HepG2 (cell line): ENCODE measurements around the gene APC2. TPM values are rescaled to one million over a fixed set of nuclear protein-coding genes. Genes with fewer than 3 reads are reported as not detected.

Experiments
- KAT8 ChIP-seq: IDR thresholded peaks from 2 replicates; pipeline ENCODE4 v1.6.1; 2016; ENCODE audit warnings: missing genetic modification reagents, missing compliant biosample characterization
- KLF16 ChIP-seq, 2 experiments: sonication (generic) in 1 of 2; formaldehyde crosslinking in 1 of 2; IDR thresholded peaks; 2 replicates each; pipeline versions ENCODE4 v1.6.1 to v1.8.0; 2016 to 2023; ENCODE audit warnings: missing genetic modification reagents in 2 of 2, missing compliant biosample characterization in 1 of 2
- MLLT10 ChIP-seq: sonication (generic); formaldehyde crosslinking; IDR thresholded peaks from 2 replicates; pipeline ENCODE4 v1.4.0; 2020; ENCODE audit warnings: missing genetic modification reagents
- NFKBIZ ChIP-seq: IDR thresholded peaks from 2 replicates; pipeline ENCODE4 v1.6.1; 2018; ENCODE audit warnings: missing genetic modification reagents, missing compliant biosample characterization
- PITX1 ChIP-seq: sonication (generic); formaldehyde crosslinking; IDR thresholded peaks from 2 replicates; pipeline ENCODE4 v1.5.1; 2020; ENCODE audit warnings: mild to moderate bottlenecking, missing genetic modification reagents
- RFX1 ChIP-seq: fragments of 450-650 bp; IDR thresholded peaks from 2 replicates; pipeline ENCODE4 v1.6.1; 2017
- SOX6 ChIP-seq, 2 experiments: fragments of 450-650 bp in 1 of 2; sonication (generic) in 1 of 2; formaldehyde crosslinking in 1 of 2; IDR thresholded peaks; 2 replicates each; pipeline versions ENCODE4 v1.4.0 to v1.6.1; 2017 to 2020; ENCODE audit warnings: antibody characterized with exemption in 1 of 2, mild to moderate bottlenecking in 1 of 2, missing genetic modification reagents in 1 of 2
- TCF7 ChIP-seq: sonication (generic); IDR thresholded peaks from 2 replicates; pipeline ENCODE4 v1.6.1; 2016; ENCODE audit warnings: antibody characterized with exemption, low read depth
- ZNF891 ChIP-seq: sonication (generic); formaldehyde crosslinking; IDR thresholded peaks from 2 replicates; pipeline ENCODE4 v1.5.0; 2020; ENCODE audit warnings: mild to moderate bottlenecking, missing genetic modification reagents
- polyA plus RNA-seq, 8 experiments: library from polyadenylated mRNA; depleted of rRNA in 3 of 8; stranded (reverse) in 7 of 8; unstranded in 1 of 8; fragments of >200 nt; fragmentation: Illumina TruSeq in 4 of 8; extraction: Trizol in 4 of 8; gene quantifications; 2 replicates each; pipeline versions ENCODE4 v1.2.1 to v1.2.3, GENCODE V29; 2011 to 2016; ENCODE audit warnings: low read depth in 4 of 8, missing spikeins in 1 of 8, mixed read lengths in 1 of 8; ENCODE audit not compliant: insufficient read depth in 1 of 8
- total RNA-seq, 5 experiments: library from RNA; depleted of rRNA; stranded (reverse); fragments of >200 nt; fragmentation: Illumina TruSeq; extraction: Trizol; gene quantifications; 2 replicates each; pipeline ENCODE4 v1.2.3, GENCODE V29; 2016; ENCODE audit warnings: low read depth in 1 of 5
- TF ChIP-seq, protein P1 (sequence below): IDR thresholded peaks from 2 replicates; pipeline ENCODE4 v1.6.1; 2016; ENCODE audit warnings: low read depth, missing genetic modification reagents, missing compliant biosample characterization
- TF ChIP-seq, protein P2 (sequence below): sonication (generic); formaldehyde crosslinking; IDR thresholded peaks from 2 replicates; pipeline ENCODE4 v1.4.0; 2020; ENCODE audit warnings: mild to moderate bottlenecking, missing genetic modification reagents
- TF ChIP-seq, protein P3 (sequence below): sonication (generic); formaldehyde crosslinking; IDR thresholded peaks from 2 replicates; pipeline ENCODE4 v1.4.0; 2020; ENCODE audit warnings: low read depth, missing genetic modification reagents
- TF ChIP-seq, protein P4 (sequence below): sonication (generic); formaldehyde crosslinking; conservative IDR thresholded peaks from 2 replicates; pipeline ENCODE4 v1.4.0; 2020; ENCODE audit warnings: missing genetic modification reagents
- TF ChIP-seq, protein P5 (sequence below): sonication (generic); formaldehyde crosslinking; IDR thresholded peaks from 2 replicates; pipeline ENCODE4 v1.4.0; 2020; ENCODE audit warnings: missing genetic modification reagents

Gene APC2
- total and polyA plus RNA-seq, 2 of the 13 experiments (the other 11 are each of a cell fraction or from before 2014, with no cell fraction given): 0.08 to 0.22 TPM

DNA sequence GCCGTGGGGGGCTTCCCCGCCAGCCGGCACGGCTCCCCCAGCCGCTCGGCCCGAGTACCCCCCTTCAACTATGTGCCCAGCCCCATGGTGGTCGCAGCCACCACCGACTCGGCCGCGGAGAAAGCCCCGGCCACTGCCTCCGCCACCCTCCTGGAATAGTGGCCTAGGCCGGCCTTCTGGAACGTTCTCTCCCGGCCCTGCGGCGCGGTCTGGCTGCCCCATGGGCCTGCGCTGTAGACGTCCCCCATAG is 20.1 kb downstream of the APC2 start (continued):
- no peak for TF ChIP-seq NFKBIZ (CRISPR knock-in tag)
- TF ChIP-seq SOX6 (IDR thresholded peaks at IDR 0.05): no peak
- no peak for TF ChIP-seq SOX6 (CRISPR knock-in tag; IDR thresholded peaks at IDR 0.05)
- no peak for TF ChIP-seq KLF16 (CRISPR knock-in tag; IDR thresholded peaks at IDR 0.05)
- TF ChIP-seq, protein P1, sequence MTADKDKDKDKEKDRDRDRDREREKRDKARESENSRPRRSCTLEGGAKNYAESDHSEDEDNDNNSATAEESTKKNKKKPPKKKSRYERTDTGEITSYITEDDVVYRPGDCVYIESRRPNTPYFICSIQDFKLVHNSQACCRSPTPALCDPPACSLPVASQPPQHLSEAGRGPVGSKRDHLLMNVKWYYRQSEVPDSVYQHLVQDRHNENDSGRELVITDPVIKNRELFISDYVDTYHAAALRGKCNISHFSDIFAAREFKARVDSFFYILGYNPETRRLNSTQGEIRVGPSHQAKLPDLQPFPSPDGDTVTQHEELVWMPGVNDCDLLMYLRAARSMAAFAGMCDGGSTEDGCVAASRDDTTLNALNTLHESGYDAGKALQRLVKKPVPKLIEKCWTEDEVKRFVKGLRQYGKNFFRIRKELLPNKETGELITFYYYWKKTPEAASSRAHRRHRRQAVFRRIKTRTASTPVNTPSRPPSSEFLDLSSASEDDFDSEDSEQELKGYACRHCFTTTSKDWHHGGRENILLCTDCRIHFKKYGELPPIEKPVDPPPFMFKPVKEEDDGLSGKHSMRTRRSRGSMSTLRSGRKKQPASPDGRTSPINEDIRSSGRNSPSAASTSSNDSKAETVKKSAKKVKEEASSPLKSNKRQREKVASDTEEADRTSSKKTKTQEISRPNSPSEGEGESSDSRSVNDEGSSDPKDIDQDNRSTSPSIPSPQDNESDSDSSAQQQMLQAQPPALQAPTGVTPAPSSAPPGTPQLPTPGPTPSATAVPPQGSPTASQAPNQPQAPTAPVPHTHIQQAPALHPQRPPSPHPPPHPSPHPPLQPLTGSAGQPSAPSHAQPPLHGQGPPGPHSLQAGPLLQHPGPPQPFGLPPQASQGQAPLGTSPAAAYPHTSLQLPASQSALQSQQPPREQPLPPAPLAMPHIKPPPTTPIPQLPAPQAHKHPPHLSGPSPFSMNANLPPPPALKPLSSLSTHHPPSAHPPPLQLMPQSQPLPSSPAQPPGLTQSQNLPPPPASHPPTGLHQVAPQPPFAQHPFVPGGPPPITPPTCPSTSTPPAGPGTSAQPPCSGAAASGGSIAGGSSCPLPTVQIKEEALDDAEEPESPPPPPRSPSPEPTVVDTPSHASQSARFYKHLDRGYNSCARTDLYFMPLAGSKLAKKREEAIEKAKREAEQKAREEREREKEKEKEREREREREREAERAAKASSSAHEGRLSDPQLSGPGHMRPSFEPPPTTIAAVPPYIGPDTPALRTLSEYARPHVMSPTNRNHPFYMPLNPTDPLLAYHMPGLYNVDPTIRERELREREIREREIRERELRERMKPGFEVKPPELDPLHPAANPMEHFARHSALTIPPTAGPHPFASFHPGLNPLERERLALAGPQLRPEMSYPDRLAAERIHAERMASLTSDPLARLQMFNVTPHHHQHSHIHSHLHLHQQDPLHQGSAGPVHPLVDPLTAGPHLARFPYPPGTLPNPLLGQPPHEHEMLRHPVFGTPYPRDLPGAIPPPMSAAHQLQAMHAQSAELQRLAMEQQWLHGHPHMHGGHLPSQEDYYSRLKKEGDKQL: no peak
- TF ChIP-seq, protein P2, sequence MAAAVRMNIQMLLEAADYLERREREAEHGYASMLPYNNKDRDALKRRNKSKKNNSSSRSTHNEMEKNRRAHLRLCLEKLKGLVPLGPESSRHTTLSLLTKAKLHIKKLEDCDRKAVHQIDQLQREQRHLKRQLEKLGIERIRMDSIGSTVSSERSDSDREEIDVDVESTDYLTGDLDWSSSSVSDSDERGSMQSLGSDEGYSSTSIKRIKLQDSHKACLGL (CRISPR knock-in tag): no peak
- no peak for TF ChIP-seq MLLT10
- TF ChIP-seq, protein P3, sequence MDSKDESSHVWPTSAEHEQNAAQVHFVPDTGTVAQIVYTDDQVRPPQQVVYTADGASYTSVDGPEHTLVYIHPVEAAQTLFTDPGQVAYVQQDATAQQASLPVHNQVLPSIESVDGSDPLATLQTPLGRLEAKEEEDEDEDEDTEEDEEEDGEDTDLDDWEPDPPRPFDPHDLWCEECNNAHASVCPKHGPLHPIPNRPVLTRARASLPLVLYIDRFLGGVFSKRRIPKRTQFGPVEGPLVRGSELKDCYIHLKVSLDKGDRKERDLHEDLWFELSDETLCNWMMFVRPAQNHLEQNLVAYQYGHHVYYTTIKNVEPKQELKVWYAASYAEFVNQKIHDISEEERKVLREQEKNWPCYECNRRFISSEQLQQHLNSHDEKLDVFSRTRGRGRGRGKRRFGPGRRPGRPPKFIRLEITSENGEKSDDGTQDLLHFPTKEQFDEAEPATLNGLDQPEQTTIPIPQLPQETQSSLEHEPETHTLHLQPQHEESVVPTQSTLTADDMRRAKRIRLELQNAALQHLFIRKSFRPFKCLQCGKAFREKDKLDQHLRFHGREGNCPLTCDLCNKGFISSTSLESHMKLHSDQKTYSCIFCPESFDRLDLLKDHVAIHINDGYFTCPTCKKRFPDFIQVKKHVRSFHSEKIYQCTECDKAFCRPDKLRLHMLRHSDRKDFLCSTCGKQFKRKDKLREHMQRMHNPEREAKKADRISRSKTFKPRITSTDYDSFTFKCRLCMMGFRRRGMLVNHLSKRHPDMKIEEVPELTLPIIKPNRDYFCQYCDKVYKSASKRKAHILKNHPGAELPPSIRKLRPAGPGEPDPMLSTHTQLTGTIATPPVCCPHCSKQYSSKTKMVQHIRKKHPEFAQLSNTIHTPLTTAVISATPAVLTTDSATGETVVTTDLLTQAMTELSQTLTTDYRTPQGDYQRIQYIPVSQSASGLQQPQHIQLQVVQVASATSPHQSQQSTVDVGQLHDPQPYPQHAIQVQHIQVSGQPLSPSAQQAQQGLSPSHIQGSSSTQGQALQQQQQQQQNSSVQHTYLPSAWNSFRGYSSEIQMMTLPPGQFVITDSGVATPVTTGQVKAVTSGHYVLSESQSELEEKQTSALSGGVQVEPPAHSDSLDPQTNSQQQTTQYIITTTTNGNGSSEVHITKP (CRISPR knock-in tag): no peak
- TF ChIP-seq ZNF891 (CRISPR knock-in tag): no peak
- no peak for TF ChIP-seq TCF7
- no peak for TF ChIP-seq RFX1
- TF ChIP-seq, protein P4, sequence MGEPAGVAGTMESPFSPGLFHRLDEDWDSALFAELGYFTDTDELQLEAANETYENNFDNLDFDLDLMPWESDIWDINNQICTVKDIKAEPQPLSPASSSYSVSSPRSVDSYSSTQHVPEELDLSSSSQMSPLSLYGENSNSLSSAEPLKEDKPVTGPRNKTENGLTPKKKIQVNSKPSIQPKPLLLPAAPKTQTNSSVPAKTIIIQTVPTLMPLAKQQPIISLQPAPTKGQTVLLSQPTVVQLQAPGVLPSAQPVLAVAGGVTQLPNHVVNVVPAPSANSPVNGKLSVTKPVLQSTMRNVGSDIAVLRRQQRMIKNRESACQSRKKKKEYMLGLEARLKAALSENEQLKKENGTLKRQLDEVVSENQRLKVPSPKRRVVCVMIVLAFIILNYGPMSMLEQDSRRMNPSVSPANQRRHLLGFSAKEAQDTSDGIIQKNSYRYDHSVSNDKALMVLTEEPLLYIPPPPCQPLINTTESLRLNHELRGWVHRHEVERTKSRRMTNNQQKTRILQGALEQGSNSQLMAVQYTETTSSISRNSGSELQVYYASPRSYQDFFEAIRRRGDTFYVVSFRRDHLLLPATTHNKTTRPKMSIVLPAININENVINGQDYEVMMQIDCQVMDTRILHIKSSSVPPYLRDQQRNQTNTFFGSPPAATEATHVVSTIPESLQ: no peak
- TF ChIP-seq PITX1: no peak
- TF ChIP-seq KAT8 (CRISPR knock-in tag): no peak
- TF ChIP-seq, protein P5, sequence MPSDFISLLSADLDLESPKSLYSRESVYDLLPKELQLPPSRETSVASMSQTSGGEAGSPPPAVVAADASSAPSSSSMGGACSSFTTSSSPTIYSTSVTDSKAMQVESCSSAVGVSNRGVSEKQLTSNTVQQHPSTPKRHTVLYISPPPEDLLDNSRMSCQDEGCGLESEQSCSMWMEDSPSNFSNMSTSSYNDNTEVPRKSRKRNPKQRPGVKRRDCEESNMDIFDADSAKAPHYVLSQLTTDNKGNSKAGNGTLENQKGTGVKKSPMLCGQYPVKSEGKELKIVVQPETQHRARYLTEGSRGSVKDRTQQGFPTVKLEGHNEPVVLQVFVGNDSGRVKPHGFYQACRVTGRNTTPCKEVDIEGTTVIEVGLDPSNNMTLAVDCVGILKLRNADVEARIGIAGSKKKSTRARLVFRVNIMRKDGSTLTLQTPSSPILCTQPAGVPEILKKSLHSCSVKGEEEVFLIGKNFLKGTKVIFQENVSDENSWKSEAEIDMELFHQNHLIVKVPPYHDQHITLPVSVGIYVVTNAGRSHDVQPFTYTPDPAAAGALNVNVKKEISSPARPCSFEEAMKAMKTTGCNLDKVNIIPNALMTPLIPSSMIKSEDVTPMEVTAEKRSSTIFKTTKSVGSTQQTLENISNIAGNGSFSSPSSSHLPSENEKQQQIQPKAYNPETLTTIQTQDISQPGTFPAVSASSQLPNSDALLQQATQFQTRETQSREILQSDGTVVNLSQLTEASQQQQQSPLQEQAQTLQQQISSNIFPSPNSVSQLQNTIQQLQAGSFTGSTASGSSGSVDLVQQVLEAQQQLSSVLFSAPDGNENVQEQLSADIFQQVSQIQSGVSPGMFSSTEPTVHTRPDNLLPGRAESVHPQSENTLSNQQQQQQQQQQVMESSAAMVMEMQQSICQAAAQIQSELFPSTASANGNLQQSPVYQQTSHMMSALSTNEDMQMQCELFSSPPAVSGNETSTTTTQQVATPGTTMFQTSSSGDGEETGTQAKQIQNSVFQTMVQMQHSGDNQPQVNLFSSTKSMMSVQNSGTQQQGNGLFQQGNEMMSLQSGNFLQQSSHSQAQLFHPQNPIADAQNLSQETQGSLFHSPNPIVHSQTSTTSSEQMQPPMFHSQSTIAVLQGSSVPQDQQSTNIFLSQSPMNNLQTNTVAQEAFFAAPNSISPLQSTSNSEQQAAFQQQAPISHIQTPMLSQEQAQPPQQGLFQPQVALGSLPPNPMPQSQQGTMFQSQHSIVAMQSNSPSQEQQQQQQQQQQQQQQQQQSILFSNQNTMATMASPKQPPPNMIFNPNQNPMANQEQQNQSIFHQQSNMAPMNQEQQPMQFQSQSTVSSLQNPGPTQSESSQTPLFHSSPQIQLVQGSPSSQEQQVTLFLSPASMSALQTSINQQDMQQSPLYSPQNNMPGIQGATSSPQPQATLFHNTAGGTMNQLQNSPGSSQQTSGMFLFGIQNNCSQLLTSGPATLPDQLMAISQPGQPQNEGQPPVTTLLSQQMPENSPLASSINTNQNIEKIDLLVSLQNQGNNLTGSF: no peak
